ENCODE results near the gene GJA4. TPM values are rescaled to one million over a fixed set of nuclear protein-coding genes. Genes with fewer than 3 reads are reported as not detected.
"Not testable (repeated sequence)": the region's sequence is repeated elsewhere in the genome, so short reads cannot be mapped to it uniquely, and the experiment has no call there.

Gene GJA4
- total RNA-seq, 4 donors from 2014 or later = 1.9 to 5.2 (median 3.2) TPM; not detected in 1

- Histone ChIP-seq H3K27ac (no peak overlapping the region), H3K9me3 (no peaks in the 10 kb centered on the region), H3K4me1 (peaks cover 0 to 12% (median 3%) of the 10 kb centered on the region in 4 donors), H3K27me3 (no peaks in the 10 kb centered on the region), H3K36me3 (no peaks in the 10 kb centered on the region), H3K4me3 (no peak overlapping the region)
- DNase-seq = no peak
- intact Hi-C loops (cut with DNase I; ENCODE audit: low total_unique reads) = no loop called here
- no peak for TF ChIP-seq POLR2AphosphoS5 (IDR thresholded peaks at IDR 0.05)
- no peak for TF ChIP-seq EP300 (IDR thresholded peaks at IDR 0.05; ENCODE audit: low read depth)
- no peak for TF ChIP-seq CTCF (IDR thresholded peaks at IDR 0.05)
- TF ChIP-seq POLR2A (IDR thresholded peaks at IDR 0.05) = no peak
- in situ Hi-C loops (cut with MboI; ENCODE audit: low pct_ligation_motif_present in 1 of 4, low pct_unique_long_range_greater_than_20kb in 1 of 4, low sequenced_read_pairs in 3 of 4) = no loop called here
These were observed 23.5 kb downstream of the GJA4 start for GRCh38 chr1:34816332-34816731.

GRCh38 chr1:34816778-34817177 lies 24.0 kb downstream of the GJA4 start:
- no peak overlapping the region for H3K4me3 ChIP-seq
- H3K27me3 ChIP-seq = no peaks in the 10 kb centered on the region
- no peak for DNase-seq
- H3K36me3 ChIP-seq = no peaks in the 10 kb centered on the region
- no peak for TF ChIP-seq POLR2AphosphoS5 (IDR thresholded peaks at IDR 0.05)
- TF ChIP-seq CTCF (IDR thresholded peaks at IDR 0.05) = no peak
- no peak for TF ChIP-seq EP300 (IDR thresholded peaks at IDR 0.05; ENCODE audit: low read depth)
- no peak for TF ChIP-seq POLR2A (IDR thresholded peaks at IDR 0.05)
- peaks cover 0 to 12% (median 3%) of the 10 kb centered on the region in 4 donors for H3K4me1 ChIP-seq
- in situ Hi-C loops (cut with MboI; ENCODE audit: low pct_ligation_motif_present in 1 of 4, low pct_unique_long_range_greater_than_20kb in 1 of 4, low sequenced_read_pairs in 3 of 4) (no loop called here), intact Hi-C loops (cut with DNase I; ENCODE audit: low total_unique reads) (no loop called here)
- H3K9me3 ChIP-seq = no peaks in the 10 kb centered on the region
- H3K27ac ChIP-seq = no peak overlapping the region
- 49 to 64% methylated on average over 2 to 3 of the region's 3 CpGs for WGBS, 2 donors (ENCODE audit: low coverage in 1 of 2)

- H3K9me3 ChIP-seq; H3K27me3 ChIP-seq; H3K27ac ChIP-seq; H3K4me3 ChIP-seq; H3K36me3 ChIP-seq; in situ Hi-C loops (cut with MboI; ENCODE audit: low pct_ligation_motif_present in 1 of 4, low pct_unique_long_range_greater_than_20kb in 1 of 4, low sequenced_read_pairs in 3 of 4); intact Hi-C loops (cut with DNase I; ENCODE audit: low total_unique reads); DNase-seq: not testable (repeated sequence)
- H3K4me1 ChIP-seq = peaks cover 0 to 12% (median 3%) of the 10 kb centered on the region in 4 donors
- 94 to 100% methylated on average over 2 of the region's 2 CpGs for WGBS, 2 donors (ENCODE audit: low coverage in 1 of 2)
These were observed 26.1 kb downstream of the GJA4 start for GRCh38 chr1:34818862-34819261.

GRCh38 chr1:34822202-34822601 lies 29.4 kb downstream of the GJA4 start:
- no peak for TF ChIP-seq POLR2AphosphoS5 (IDR thresholded peaks at IDR 0.05)
- WGBS, 2 donors (ENCODE audit: low coverage in 1 of 2) = 70 to 77% methylated on average over 3 of the region's 3 CpGs
- no peak overlapping the region for H3K27ac ChIP-seq
- H3K4me1 ChIP-seq = peaks cover 0 to 13% (median 0%) of the 10 kb centered on the region in 4 donors
- no peak overlapping the region for H3K4me3 ChIP-seq
- intact Hi-C loops (cut with DNase I; ENCODE audit: low total_unique reads) = no loop called here
- no peaks in the 10 kb centered on the region for H3K9me3 ChIP-seq
- no peaks in the 10 kb centered on the region for H3K27me3 ChIP-seq
- no peak for DNase-seq
- in situ Hi-C loops (cut with MboI; ENCODE audit: low pct_ligation_motif_present in 1 of 4, low pct_unique_long_range_greater_than_20kb in 1 of 4, low sequenced_read_pairs in 3 of 4) = no loop called here
- H3K36me3 ChIP-seq = no peaks in the 10 kb centered on the region

GRCh38 chr1:34824817-34825454 lies 32.1 kb downstream of the GJA4 start:
- peaks cover 0 to 13% (median 0%) of the 10 kb centered on the region in 4 donors for H3K4me1 ChIP-seq
- no peaks in the 10 kb centered on the region for H3K36me3 ChIP-seq
- in situ Hi-C loops (cut with MboI; ENCODE audit: low pct_ligation_motif_present in 1 of 4, low pct_unique_long_range_greater_than_20kb in 1 of 4, low sequenced_read_pairs in 3 of 4) = no loop called here
- WGBS, 2 donors (ENCODE audit: low coverage in 1 of 2) = 80 to 97% methylated on average over 1 to 3 of the region's 3 CpGs
- TF ChIP-seq EP300 (IDR thresholded peaks at IDR 0.05; ENCODE audit: low read depth) = no peak
- no peak for TF ChIP-seq POLR2A (IDR thresholded peaks at IDR 0.05)
- TF ChIP-seq CTCF (IDR thresholded peaks at IDR 0.05) = no peak
- no peak for TF ChIP-seq POLR2AphosphoS5 (IDR thresholded peaks at IDR 0.05)
- intact Hi-C loops (cut with DNase I; ENCODE audit: low total_unique reads) = no loop called here
- DNase-seq = no peak
- no peaks in the 10 kb centered on the region for H3K27me3 ChIP-seq
- no peak overlapping the region for H3K4me3 ChIP-seq
- no peak overlapping the region for H3K27ac ChIP-seq
- H3K9me3 ChIP-seq = no peaks in the 10 kb centered on the region
